Stimulated activated CD8-positive, alpha-beta memory T cell treated with anti-CD3 and anti-CD28 coated beads, Interleukin-15, amount 100 ng/mL, for 48 hours (primary cell): Measurements from ENCODE around the gene MGAT3.
"Not testable (repeated sequence)": the region's sequence is repeated elsewhere in the genome, so short reads cannot be mapped to it uniquely, and the experiment has no call there.

ENCODE experiments used
- DNase-seq, 2 donors: peaks; one replicate each; pipeline ENCODE4 v3.0.0-alpha.2; 2020; ENCODE audit warnings: low read depth in 2 of 2

Gene MGAT3

DNA sequence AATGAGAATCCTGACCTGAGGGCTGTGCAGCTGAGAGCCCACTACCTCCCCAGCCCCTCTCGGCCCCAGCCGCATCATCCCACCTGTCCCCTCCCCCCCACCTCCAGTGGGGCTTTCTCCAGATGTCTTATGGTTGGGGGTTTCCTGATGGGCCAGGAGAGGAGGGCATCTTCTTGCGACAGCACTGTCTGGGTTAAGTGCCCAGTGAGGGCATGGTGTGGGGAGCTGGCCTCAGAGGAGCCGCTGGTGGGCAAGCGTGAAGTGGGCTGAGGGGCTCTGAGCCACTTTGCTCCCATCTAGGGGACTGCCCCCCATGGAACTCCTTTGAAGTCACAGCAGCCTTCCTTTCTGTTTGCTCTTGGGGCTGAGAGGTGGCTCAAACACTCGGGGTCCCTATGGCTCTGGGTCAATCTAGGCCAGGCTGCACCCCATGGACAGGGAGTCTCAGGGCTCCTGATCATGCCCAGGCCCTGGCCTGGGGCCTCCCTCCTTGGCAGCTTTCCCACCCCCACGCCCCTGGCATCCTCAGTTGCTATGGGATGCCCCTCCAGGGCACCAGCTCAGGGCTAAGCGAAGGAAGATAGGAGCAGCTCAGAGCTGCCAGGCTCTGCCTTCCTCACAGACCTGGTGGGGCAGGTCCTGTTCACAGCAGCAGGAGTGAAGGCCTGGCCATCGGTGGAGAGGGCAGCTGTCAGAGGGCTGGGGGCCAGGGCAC is 34.3 kb downstream of the MGAT3 start:
- no peak for DNase-seq

GRCh38 chr22:39491696-39492095 is 34.9 kb downstream of the MGAT3 start:
- DNase-seq: no peak

GRCh38 chr22:39492186-39492585 is 35.4 kb downstream of the MGAT3 start:
- DNase-seq: no peak

DNA sequence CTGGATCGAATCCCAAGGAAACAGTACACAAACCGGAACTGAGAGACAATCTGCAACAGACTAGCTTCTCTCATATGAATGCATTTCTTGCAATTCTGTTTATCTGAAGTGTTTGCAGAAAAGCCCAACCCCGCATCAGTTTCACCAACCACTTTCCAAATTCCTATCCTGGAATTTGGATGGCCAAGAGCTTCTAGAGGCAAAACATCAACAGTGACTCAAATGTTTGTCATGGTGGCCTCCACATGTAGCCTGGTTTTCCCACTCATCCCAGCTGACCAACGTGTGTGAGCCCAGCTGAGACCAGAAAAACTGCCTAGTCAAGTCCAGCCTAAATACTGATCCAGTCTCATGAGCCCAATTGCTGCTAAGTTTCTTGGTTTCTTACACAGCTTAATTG is 36.9 kb downstream of the MGAT3 start:
- no peak for DNase-seq

DNA sequence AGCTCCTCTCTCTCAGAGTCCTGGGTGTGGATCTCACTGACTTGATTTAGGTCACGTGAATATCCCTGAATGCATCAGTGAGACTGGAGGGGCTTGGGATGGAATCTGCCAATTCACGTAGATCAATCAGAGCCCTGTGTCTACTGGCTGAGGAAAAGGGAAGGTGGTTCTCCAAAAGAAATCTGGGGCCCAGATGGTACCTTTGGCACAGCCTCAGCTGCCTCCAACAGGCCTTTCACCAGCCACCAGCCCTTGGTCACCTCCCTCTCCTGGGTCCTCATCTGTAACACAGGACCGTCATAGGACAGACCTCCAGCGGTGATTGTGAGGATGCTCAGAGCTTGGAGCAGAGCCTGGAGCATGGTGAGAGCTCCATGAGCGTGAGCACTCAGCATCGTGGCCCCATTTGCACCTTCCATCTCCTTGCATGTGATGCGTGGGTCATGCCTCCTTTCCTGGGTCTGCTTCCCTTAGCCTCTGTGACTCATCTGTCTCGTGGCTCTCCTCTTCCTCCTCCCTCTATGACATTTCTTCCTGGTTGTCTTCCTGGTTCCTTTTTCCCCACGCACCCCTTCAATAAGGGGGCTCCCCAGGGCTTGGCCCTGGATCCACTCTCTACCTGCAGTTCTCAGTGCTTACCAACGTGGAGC is 37.8 kb downstream of the MGAT3 start:
- DNase-seq: no peak

- DNase-seq: peak in 1 of 2 donors; percentile 46
Measured at GRCh38 chr22:39496131-39496838, 39.5 kb downstream of the MGAT3 start.

DNA sequence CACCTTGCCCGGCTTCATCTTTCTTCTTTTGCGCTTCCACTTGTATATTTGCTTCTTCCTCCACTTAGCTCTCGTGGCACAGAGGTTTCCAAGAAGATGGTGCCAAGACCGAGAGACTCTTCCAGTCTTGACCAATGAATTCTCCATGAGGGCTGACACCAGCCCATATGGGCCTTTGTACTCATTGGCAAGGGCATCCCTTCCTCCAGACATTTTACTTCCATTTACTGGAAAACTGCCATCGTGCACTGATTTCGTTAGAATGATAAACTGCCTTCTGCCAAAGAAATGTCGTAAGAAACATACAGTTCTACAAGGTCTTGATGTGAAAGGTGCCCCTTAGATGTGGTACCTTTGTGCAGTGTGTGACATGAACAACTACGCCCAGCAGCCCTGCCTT is 40.6 kb downstream of the MGAT3 start:
- no peak for DNase-seq

- DNase-seq: no peak
Measured at GRCh38 chr22:39498368-39498767, 41.6 kb downstream of the MGAT3 start.

- no peak for DNase-seq
Measured at GRCh38 chr22:39498802-39499201, 42.0 kb downstream of the MGAT3 start.

DNA sequence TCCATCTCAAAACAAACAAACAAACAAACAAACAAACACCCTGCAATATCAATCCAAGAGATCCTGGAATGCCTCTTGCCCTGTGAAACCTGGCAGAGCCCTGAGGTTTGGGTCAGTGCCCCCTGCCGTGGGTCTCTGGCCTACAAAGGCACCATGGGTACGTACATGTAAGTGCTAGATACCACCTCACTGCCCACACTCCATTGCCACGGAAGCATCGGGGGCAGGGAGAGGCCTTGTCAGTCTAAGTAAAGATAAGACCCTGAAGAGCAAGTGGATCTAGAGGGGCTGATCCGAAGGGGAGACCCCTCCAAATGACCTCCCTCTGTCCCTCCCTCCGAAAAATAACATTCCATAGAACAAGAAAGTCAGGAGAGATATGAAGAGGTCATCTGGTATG is 43.3 kb downstream of the MGAT3 start:
- DNase-seq: no peak

DNA sequence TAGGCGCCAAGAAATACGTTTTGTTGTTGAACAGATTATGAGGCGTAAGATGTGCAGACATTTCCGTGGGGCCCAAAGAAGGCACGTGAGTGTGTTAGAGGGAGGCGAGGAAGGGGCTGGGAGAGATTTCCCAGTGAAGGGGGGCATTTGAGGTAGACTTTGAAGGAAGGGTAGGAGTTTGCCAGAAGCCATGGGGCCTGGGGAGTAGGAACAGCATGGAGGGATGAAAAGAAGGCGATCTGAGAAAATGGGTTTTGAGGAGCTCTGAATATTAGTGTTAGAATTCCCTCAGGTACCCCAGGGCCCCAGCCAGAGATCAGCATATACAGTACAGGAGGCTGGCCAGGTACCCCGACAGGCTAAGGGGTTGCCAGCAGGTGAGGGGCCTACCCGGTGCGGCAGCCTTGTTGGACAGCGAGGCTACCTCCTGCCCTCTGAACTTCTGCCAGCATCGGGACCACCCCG is 44.9 kb downstream of the MGAT3 start:
- no peak for DNase-seq

- peak; percentile 91 to 93 for DNase-seq
Measured at GRCh38 chr22:39502109-39502788, 45.4 kb downstream of the MGAT3 start, which contains the start of gene MIEF1. Gene MIEF1, plus strand, starts transcription at chr22:39502290. Its CDS starts 9,005 bp downstream, at chr22:39511295.

DNA sequence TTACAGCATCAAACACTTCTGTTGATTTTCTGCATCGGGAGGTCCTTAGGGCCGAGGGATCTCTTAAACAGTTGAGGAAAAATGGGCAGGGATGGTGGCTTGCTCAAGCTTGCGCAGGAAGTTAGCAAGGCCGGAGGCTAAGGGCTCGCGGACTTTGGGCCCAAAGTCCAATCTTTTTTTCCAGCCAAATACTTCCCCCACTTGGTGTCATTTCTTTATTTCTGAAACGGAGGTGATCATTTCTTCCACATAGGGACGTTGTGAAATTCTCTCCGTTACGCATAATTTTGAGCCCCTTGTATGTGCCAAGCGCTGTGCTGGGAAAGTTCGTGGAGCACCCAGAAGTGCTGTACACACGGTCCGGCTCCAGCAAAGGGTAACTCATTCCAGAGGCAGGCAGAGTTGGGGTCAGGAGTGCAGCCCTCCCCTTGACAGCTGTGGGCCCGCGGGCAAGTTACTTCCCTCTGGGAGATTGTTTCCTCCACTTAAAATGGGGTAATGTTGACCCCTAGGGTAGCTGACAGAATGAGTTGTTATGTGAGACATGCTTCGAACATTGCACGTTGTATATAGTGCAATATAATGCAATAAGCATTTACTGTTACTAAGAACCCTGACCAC is 46.1 kb downstream of the MGAT3 start:
- DNase-seq: no peak

GRCh38 chr22:39503630-39504029 is 46.8 kb downstream of the MGAT3 start:
- DNase-seq: no peak

DNA sequence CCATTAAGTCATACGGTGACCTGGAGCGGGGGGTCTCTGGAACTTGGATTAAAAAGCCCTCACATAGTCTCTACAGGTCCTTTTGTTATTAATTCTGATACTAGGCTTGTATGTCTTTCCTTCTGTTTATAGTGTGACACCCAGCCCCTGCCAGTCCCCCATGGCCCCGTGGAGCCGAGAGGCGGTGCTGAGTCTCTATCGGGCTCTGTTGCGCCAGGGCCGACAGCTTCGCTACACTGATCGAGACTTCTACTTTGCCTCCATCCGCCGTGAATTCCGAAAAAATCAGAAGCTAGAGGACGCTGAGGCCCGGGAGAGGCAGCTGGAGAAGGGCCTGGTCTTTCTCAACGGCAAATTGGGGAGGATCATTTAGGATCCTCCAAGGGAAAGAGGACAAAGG is 47.3 kb downstream of the MGAT3 start:
- DNase-seq: no peak

DNA sequence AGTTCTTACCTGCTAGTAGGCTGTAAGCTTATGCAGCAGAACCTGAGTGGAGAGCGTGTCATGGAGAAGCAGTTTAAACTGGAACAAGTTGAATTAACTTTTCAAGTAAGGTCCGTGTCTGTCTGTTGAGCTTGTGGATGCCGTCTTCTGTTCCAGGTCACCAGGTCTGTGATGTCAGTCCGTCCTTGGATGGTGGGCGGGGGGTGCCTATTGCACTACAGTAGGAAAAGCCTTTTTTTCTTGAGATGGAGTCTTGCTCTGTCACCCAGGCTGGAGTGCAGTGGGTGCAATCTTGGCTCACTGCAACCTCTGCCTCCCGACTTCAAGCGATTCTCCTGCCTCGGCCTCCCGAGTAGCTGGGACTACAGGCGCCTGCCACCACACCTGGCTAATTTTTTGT is 50.2 kb downstream of the MGAT3 start:
- DNase-seq: not testable (repeated sequence)

- DNase-seq: no peak
Measured at GRCh38 chr22:39508393-39508792, 51.6 kb downstream of the MGAT3 start.

DNA sequence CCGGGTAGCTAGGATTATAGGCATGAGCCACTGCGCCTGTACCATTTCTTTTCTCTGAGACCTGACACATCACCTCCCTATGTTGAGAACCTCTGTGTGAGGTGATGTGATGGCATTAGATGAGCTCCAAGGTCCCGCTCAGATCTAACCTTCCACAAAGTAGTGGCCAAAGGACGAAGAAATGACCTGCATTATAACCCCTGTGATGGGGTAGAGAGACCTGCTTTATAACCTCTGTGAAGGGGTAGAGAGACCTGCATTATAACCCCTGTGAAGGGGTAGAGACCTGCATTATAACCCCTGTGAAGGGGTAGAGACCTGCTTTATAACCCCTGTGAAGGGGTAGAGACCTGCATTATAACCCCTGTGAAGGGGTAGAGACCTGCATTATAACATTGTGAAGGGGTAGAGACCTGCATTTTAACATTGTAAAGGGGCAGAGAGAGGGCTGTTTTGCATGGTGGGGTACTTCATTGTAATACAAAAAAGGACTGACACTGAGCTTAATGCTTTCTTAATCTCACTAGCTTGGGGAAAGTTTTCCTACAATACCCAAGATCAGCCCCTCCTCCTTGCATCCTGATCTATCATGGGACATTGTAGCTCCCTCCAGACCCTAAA is 53.8 kb downstream of the MGAT3 start:
- no peak for DNase-seq

DNA sequence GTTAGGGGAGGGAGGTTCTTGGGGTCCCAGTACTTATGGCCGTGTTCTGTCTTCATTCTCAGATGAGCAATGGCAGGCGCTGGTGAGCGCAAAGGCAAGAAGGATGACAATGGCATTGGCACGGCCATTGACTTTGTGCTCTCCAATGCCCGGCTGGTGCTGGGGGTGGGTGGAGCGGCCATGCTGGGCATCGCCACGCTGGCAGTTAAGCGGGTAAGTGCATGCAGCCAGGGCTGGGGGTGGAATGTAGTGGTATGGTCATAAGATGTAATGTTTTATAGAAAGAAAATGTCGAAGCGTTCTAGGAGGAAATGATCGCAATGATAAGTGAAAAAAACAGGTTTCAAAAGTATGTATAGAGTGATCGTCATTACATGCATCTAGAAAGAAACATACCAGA is 54.4 kb downstream of the MGAT3 start:
- no peak for DNase-seq

GRCh38 chr22:39512026-39512425 is 55.2 kb downstream of the MGAT3 start:
- no peak for DNase-seq

DNA sequence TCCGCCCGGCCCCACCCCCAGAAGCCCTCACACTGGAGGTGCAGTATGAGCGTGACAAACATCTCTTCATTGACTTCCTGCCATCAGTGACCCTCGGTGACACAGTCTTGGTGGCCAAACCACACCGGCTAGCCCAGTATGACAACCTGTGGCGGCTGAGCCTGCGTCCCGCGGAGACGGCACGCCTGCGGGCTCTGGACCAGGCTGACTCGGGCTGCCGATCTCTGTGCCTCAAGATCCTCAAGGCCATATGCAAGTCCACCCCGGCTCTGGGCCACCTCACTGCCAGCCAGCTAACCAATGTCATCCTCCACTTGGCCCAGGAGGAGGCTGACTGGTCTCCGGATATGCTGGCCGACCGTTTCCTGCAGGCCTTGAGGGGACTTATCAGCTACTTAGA is 57.0 kb downstream of the MGAT3 start:
- no peak for DNase-seq
